RPMI8226 (cell line): ENCODE measurements around the gene SLC44A5.
"Not testable (repeated sequence)": the region's sequence is repeated elsewhere in the genome, so short reads cannot be mapped to it uniquely, and the experiment has no call there.

ENCODE experiments used
- DNase-seq: peaks from one replicate; pipeline ENCODE4 v3.0.0-alpha.2; 2015

The SLC44A5 gene

DNA sequence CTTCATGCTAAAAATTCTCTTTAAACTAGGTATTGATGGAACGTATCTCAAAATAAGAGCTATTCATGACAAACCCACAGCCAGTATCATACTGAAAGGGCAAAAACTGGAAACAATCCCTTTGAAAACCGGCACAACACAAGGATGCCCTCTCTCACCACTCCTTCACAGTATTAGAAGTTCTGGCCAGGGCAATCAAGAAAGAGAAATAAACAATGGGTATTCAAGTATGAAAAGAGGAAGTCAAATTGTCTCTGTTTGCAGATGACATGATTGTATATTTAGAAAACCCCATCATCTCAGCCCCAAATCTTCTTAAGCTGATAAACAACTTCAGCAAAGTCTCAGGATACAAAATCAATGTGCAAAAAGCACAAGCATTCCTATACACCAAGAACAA lies 349.0 kb downstream of the SLC44A5 start:
- not testable (repeated sequence) for DNase-seq

DNA sequence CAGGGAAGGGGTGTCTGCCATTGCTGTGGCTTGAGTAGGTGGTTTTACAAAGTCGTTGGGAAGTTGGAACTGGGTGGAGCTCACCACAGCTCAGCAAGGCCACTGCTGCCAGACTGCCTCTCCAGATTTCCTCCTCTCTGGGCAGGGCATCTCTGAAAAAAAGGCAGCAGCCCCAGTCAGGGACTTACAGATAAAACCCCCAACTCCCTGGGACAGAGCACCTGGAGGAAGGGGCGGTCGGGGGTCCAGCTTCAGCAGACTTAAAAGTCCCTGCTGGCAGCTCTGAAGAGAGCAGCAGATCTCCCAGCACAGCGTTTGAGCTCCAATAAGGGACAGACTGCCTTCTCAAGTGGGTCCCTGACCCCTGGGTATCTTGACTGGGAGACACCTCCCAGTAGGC lies 352.6 kb downstream of the SLC44A5 start:
- DNase-seq = no peak

GRCh38 chr1:75257424-75257823 lies 353.5 kb downstream of the SLC44A5 start:
- no peak for DNase-seq

DNA sequence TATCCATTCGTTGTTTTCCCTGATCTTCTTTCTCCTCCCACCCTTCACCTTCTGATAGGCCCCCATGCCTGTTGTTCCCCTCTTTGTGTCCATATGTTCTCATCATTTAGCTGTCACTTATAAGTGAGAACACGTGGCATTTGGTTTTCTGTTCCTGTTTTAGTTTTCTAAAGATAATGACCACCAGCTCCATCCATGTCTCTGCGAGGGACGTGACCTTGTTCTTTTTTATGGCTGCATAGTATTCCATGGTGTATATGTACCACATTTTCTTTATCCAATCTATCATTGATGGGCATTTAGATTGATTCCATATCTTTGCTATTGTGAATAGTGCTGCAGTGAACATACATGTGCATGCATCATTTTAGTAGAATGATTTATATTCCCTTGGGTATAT lies 360.8 kb downstream of the SLC44A5 start:
- not testable (repeated sequence) for DNase-seq

DNA sequence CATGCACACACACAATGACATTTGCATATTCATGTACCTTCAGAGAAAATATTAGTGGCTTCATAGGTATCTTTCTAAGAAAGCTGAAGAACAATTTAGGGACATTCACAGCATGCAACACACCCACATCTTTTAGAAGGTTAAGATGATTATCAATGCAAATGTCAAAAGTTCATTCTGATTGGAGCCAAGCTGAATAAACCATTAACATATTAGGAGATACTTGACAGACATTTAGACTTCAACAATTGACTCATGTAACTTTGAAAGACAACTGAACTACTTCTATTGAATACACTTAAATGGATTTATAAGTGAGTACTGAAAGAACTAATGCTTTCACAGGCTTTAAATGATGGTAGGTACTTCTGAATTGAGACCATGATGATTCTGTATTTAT lies 365.7 kb downstream of the SLC44A5 start:
- no peak for DNase-seq

DNA sequence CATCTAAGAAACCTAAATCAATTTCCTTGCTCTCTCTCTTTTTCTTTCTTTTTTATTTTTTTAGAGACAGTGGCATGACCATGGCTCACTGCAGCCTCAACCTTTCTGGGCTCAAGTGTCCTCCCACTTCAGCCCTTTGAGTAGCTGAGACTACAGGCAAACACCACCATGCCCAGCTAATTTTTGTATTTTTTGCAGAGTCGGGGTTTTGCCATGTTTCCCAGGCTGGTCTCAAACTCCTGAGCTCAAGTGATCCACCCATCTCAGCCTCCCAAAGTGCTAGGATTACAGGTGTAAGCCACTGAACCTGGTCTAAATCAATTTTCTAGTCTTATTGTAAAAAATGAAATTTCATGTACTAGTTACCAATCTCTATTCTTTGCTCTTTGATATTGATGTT lies 367.8 kb downstream of the SLC44A5 start:
- no peak for DNase-seq

- DNase-seq = no peak
Observed at GRCh38 chr1:75237316-75237715, 373.6 kb downstream of the SLC44A5 start.

DNA sequence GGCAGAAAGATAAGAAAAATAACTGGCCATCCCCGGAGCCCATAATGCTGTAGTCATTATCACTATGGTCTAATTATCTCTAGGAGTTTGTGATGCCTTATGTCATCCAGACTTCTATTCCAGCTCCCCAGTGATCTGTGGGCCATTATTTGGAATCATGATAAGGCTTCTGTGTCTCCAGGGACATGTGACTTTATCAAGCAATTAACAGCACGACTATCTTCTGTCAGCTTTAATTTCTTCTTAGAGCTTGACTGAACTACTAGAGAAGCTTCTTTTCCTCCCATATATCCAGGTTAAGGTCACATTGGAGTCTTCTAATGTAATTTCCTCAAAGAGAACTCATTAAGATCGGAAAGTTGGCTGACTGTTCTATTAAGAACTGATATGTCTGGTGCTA lies 376.4 kb downstream of the SLC44A5 start:
- DNase-seq = no peak

- peak; percentile 37 for DNase-seq
Observed at GRCh38 chr1:75233302-75233929, 377.5 kb downstream of the SLC44A5 start.

DNA sequence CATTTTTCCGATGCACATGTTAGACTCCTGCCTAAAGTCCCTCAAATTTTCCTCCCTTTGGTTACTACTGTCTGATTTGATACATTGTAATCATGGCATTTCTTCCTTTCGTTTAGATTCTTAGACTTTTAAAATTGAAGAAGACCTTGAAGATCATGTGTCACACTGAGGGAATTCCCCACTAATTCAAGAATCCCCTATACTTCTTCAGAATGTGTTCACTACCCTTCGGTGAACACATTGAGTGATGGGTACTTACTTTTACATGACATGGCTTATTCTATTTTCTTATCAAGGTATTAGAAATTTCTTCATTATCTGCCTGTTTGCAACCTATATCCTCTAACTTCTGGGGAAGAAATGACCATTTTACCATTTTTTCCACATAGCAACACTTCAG lies 390.8 kb downstream of the SLC44A5 start:
- DNase-seq = no peak

DNA sequence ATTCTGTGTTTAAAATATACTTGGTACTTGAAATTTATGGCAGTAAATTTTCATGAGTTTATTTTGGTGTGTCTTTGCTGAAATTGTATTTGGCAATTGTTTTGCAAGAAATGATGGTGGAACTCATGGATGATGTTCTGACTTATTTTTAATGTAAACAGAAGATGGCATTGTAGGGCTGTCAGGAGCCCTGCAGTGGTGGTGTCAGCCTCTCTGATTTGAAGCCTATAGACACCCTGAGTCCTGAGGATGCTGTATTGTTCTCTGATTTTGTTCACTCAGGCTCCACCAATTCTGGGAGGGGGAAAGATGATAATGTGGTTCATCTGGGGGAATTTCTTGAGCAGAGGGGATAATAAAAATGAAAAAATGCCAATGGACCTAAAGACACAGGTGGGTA lies 396.9 kb downstream of the SLC44A5 start:
- no peak for DNase-seq

DNA sequence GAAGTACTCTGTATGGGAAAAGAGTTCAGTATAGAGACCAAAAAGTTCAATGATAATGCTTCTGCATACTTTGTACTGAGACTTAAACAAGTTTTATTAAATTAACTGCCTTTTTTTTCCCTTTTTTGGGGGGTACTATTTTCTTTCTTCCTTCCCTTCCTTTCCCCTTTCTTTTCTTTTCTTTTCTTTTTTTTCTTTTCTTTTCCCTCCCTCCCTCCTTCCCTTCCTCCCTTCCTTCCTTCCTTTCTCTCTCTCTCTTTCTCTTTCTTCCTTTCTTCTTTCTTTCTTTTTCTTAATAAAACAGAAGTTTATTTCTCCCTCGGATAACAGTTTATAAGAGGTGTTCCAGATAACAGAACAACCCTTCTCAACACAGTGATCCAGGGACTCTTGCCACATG lies 399.3 kb downstream of the SLC44A5 start:
- no peak for DNase-seq

DNA sequence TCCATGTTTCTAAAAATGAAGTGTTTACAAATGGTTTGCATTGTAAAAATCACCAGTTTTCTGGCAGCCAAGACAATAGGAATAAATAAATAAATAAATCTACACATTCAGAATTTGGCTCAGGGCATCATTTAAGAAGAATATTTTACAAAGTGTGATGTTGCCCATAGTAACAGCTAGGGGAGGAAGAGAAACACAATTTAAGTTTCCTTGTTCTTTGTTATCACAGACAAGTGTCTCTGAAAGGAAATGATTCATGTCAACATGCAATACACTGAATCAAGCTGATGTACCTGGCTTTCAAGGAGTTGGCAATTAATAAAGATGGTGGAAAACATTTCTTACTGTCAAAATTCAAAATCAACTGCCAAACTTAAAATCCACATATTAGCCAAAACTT lies 402.1 kb downstream of the SLC44A5 start:
- DNase-seq = no peak

GRCh38 chr1:75203415-75204277 lies 407.3 kb downstream of the SLC44A5 start:
- peak; percentile 30 for DNase-seq

- DNase-seq = no peak
Observed at GRCh38 chr1:75202751-75203150, 408.2 kb downstream of the SLC44A5 start.

DNA sequence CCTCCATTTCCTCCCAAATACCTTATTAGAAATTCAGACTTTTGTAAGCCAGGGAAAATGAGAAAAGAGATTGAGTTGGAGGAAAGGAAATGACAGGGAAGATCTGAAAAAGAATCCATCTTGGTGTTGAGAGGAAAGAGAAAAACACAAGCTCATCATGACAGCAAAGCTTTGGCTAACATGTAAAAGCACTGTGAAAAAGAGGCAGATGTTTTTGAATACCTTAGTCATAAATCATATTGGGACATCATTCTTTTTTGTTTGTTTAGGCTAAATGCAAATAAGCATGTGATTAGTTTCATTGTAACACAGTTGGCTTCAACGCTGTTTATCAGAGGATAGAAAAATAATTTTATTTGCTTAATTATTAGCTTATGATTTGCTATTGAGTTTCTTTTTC lies 412.2 kb downstream of the SLC44A5 start:
- no peak for DNase-seq

- no peak for DNase-seq
Observed at GRCh38 chr1:75198163-75198562, 412.8 kb downstream of the SLC44A5 start.

DNA sequence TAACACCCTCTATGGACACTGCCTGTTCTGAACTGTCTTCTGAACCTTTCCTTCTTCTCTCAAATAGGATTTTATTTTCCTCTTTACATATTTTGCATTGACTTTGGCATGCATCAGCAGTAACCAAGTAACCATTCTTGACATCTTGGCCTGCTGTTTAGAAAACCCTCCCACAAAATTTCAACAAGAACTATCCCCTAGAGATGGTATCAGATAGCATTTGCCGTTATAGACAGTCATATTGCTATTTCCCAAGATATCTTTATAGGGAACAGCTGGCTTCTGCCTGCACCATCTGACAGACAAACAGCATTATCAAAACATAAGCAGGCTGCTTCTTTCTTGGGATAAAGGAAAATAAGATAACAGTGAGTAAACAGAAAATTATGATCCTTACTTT lies 422.0 kb downstream of the SLC44A5 start:
- DNase-seq = no peak

DNA sequence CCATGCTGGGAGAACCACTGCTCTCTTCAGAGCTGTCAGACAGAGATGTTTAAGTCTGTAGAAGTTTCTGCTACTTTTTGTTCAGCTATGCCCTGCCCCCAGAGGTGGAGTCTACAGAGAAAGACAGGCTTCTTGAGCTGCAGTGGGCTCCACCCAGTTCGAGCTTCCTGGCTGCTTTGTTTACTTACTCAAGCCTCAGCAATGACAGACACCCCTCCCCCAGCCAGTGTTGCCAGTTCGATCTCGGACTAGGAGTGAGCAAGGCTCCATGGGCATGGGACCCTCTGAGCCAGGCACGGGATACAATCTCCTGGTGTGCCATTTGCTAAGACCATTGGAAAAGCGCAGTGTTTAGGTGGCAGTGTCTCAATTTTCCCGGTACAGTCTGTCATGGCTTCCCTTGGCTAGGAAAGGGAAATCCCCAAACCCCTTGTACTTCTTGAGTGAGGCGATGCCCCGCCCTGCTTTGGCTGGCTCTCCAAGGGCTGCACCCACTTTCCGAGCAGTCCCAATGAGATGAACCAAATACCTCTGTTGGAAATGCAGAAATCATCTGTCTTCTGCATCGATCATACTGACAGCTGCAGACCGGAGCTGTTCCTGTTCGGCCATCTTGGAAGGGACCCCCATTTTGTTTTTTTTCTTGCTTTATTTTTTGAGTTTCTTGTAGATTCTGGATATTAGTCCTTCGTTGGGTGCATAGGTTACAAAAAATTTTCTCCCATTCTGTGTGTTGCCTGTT lies 429.5 kb downstream of the SLC44A5 start:
- DNase-seq = not testable (repeated sequence)

GRCh38 chr1:75174031-75174760 lies 436.7 kb downstream of the SLC44A5 start:
- DNase-seq = no peak

DNA sequence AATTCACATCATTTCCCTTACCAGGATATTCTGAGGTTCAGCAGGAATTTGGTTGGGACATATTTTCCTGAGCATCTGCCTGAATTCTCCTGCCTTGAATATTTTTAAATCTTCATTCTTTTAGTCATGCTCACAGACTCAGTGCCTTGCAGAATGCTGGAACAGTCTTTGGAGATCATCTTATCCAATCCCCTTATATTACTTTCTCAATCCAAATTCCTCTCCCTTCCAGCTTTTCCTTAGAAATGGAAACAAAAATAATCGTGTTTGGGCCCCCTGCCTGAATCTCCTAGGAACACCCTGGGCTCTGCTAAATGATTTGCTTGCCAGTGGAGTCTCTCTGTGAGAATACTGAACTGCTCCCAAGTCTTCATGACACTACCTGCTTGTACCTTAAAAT lies 438.4 kb downstream of the SLC44A5 start:
- no peak for DNase-seq

DNA sequence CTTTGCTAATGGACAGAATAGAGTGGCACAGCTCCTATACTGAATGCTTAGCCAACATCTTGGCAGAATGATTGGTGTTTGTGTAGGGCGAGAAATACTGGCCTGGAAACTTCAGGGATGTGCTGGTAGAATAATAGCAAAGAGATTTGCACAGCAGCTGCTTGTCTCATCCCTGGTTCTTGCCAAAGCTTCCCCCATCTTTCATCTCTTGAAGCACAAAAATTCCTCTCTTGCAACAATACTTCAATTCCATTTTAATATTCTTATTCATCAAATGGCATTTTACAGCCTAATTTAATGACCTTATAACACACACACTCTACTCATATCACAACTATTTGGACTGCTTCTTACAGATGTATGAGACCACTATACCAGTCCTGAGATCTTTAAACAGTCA lies 439.0 kb downstream of the SLC44A5 start:
- no peak for DNase-seq

DNA sequence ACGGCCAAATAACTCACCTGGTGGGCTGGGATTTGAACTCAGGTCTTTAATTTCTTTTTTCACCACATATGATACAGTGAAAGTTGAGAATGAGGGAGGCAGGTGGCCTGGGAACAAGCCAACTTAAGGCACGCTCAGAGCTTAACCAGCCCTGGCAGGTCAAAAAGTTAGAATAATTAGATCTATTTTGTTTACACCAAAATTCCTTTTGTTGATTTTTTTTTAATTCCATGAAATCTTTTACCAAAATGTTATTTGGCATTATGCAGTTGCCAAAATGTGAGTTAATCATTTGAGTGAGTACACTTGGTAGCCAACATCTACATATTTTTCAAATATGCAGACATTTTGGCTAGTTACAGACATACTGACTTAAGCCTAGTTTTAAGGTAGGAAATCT lies 439.9 kb downstream of the SLC44A5 start:
- DNase-seq = no peak
